GM12873 (cell line): ENCODE measurements around the gene TSPYL6.

Experiments used
- TF ChIP-seq, protein P1 (sequence below): IDR thresholded peaks from 2 replicates; pipeline ENCODE4 v1.5.1; 2012; ENCODE audit warnings: low read depth, mild to moderate bottlenecking, moderate library complexity, low read length, control low read depth; ENCODE audit not compliant: insufficient read depth; ENCODE audit errors: missing control alignments

TSPYL6 gene

DNA sequence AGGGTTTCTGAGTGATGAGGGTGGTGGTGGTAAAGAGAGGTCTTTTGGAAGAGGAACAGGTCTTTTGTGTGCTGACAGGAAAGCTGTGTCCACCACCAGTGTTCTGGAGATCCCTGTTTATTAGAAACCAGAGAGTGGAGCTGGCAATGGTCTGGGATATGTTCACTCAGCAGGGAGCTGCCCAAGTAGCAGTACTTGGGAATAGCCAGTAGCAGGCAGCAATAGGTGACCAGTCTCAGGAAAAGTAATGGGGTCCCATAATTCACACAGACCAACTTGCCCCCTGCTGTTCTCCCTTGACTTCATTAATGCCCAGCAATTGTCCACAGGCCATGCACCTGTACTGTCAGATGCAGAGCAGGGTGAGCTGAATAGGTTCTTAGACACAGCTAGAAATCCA lies 1.8 kb downstream of the TSPYL6 start:
- TF ChIP-seq, protein P1, sequence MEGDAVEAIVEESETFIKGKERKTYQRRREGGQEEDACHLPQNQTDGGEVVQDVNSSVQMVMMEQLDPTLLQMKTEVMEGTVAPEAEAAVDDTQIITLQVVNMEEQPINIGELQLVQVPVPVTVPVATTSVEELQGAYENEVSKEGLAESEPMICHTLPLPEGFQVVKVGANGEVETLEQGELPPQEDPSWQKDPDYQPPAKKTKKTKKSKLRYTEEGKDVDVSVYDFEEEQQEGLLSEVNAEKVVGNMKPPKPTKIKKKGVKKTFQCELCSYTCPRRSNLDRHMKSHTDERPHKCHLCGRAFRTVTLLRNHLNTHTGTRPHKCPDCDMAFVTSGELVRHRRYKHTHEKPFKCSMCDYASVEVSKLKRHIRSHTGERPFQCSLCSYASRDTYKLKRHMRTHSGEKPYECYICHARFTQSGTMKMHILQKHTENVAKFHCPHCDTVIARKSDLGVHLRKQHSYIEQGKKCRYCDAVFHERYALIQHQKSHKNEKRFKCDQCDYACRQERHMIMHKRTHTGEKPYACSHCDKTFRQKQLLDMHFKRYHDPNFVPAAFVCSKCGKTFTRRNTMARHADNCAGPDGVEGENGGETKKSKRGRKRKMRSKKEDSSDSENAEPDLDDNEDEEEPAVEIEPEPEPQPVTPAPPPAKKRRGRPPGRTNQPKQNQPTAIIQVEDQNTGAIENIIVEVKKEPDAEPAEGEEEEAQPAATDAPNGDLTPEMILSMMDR = no peak

DNA sequence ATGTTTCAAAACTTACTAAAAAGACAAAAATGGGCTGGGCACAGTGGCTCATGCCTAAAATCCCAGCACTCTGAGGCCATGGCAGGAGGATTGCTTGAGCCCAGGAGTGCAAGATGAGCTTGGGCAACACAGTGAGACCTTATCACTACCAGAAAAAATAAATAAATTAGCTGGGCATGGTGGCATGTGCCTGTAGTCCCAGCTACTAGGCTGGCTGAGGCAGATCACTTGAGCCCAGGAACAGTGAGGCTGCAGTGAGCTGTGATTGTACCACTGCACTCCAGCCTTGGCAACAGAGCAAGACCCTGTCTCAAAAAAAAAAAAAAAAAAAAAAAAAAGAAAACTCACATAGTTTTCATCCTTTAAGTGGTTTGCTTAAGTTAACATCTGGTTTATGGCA lies 6.4 kb downstream of the TSPYL6 start:
- TF ChIP-seq, protein P1 = no peak

DNA sequence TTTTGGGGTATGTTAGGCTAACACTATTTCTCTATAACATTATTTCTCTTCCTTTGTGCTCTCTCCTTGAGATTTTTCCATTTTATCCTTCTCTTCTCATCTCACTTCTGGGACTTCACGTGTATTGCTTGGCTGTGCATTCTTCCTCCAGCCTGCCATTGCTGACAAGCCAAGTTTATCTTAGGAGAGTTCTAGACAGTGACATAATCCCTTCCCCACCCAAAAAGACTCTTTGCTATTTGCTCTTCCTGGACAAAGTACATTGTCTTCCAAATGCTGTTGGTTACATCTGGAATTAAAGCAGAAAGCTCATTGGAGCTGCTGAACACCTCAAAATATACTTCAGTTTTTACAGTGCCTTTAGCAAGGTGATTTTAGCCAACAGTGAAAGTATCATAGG lies 8.9 kb downstream of the TSPYL6 start:
- TF ChIP-seq, protein P1 = no peak

DNA sequence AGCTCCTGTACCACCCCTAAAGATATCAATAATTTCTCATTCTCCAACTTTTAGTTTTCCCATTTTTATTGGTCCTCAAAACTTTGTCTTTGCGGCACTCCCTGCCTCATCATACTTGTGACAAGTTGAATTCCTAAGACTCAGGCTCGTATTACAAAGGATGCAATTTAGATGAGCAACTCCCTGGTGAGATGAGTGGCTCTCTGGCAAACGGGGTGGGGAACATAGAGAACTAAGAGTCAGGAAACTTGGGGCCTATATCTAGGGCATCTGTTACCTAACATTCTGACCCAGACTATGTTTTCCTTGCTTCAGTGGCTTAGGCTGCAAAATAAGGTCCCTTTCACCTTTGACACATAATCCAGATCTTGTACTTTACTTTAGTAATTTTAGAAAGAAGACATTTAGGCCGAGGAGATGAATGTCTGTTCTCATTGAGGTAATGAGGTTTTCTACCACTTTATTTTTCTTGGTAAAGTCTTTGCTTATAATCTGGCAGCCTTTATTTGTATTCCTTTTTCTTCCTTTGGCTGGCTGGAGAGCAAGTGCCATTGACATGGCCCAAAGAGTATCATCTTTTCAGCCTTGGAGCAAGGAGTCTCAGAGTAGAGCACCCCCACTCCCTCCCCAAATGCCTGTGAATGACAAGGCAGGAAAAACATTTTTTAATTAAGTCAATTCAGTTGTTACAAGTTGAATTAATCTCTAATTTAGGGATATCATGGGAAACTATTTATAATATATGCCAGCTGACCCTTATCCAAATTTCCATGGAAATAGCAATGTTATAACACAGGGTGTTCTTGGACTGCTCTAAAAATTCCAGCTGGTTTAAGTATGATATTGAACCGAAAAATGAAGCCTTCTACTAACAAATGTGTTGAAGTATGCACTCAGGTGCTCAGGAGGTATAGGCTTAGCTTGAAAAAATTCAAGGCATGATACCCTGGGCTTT lies 15.2 kb downstream of the TSPYL6 start:
- TF ChIP-seq, protein P1 = no peak

DNA sequence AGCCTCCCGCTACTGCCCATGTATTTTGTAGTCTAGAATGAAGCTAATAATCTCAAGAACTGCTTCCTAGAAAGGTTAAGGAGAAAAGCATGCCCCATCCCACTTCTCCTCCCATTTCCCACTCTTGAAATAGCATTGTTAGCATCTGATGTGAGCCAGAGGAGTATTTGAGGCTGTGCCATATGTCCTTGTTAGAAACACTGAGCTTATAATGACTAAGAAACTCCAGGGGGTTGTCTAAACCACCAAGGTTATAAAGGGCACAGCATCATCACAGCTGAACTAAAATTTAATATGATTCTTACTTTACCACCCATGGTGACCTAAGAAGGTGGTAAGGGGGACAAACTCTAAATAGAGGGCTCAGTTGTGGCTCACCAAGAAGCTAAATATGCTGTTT lies 16.6 kb downstream of the TSPYL6 start:
- TF ChIP-seq, protein P1 = no peak

DNA sequence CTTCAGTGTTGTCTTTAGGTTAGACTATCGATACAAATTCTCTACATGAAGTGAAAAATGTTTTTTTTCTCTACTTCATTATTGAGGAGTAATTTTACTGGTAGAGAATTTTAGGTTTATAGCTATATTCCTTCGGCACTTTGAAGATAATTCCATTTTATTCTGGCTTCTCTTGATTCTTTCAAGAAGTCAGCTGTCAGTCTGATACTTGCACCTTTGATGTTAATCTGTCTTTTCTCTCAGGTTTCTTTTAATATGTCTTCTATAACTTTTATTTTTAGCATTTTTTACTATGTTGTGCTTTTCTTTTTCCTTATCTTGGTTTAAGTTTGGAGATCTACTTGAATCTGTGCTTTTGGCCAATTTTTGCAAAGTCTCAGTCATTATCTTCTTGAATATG lies 18.6 kb downstream of the TSPYL6 start:
- TF ChIP-seq, protein P1 = no peak

DNA sequence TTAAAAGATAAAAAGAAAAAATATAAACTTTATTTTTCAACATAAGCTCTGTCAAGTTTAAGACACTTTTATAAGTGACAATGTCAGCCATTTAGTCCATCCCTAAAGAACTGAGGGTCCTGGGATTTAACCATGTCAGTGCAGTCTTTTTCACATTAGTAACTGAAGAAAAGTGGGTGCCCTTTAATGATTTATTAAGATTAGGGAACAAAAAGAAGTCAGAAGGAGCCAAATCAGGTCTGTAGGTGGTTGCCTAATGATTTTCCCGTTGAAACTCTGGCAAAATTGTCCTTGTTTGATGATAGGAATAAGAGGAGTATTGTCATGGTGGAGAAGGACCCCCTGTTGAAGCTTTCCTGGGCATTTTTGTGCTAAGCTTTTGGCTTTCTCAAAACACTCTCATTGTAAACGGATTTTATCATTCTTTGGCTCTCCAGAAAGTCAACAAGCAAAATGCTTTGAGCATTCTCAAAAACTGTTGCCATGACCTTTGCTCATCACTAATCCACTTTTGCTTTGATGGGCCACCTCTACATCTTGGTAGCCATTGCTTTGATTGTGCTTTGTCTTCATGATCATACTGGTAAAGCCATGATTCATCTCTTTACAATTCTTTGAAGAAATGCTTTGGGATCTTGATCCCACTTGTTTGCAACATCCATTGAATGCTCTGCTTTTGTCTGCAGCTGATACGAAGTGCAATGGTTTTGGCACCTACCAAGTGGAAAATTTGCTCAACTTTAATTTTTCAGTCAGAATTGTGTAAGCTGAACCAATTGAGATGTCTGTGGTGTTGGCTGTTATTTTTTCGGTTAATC lies 22.0 kb downstream of the TSPYL6 start:
- TF ChIP-seq, protein P1 = no peak
